NB4 (cell line): ENCODE measurements around the gene EPAS1.

Experiments used
- DNase-seq: peaks from one replicate; pipeline ENCODE4 v3.0.0; 2010; ENCODE audit warnings: low read depth
- H3K4me3 ChIP-seq: one replicate; pipeline ENCODE4 v1.5.1; 2011; ENCODE audit warnings: mild to moderate bottlenecking, low read depth, low read length, moderate library complexity
- CTCF ChIP-seq: IDR thresholded peaks from one replicate; pipeline ENCODE4 v1.5.1; 2012; ENCODE audit warnings: low read depth, low read length
- MAX ChIP-seq: IDR thresholded peaks from 2 replicates; pipeline ENCODE4 v1.6.1; 2011; ENCODE audit warnings: low read depth, low read length
- MYC ChIP-seq: IDR thresholded peaks from 2 replicates; pipeline ENCODE4 v1.6.1; 2011; ENCODE audit warnings: low read depth, low read length
- POLR2A ChIP-seq: IDR thresholded peaks from 2 replicates; pipeline ENCODE4 v1.6.1; 2011; ENCODE audit warnings: mild to moderate bottlenecking; ENCODE audit not compliant: insufficient read length; ENCODE audit errors: extremely low read depth

The EPAS1 gene

GRCh38 chr2:46367286-46367685 is 70.1 kb downstream of the EPAS1 start:
- no peak for DNase-seq
- TF ChIP-seq MAX, result no peak
- no peak for TF ChIP-seq POLR2A
- TF ChIP-seq MYC, result no peak
- no peak for TF ChIP-seq CTCF
- no peak overlapping the region for H3K4me3 ChIP-seq

- peak; percentile 72 for DNase-seq
- no peak for TF ChIP-seq MYC
- no peak for TF ChIP-seq MAX
- no peak for TF ChIP-seq POLR2A
- TF ChIP-seq CTCF, result no peak
- H3K4me3 ChIP-seq, result no peak overlapping the region
Measured at GRCh38 chr2:46368401-46368800, 71.2 kb downstream of the EPAS1 start.

GRCh38 chr2:46369783-46370182 is 72.6 kb downstream of the EPAS1 start:
- DNase-seq, result peak; percentile 26
- H3K4me3 ChIP-seq, result no peak overlapping the region
- no peak for TF ChIP-seq MAX
- no peak for TF ChIP-seq POLR2A
- no peak for TF ChIP-seq MYC
- no peak for TF ChIP-seq CTCF

GRCh38 chr2:46371854-46372253 is 74.6 kb downstream of the EPAS1 start:
- no peak overlapping the region for H3K4me3 ChIP-seq
- DNase-seq, result no peak
- no peak for TF ChIP-seq MAX
- TF ChIP-seq MYC, result no peak
- no peak for TF ChIP-seq CTCF
- TF ChIP-seq POLR2A, result no peak

- TF ChIP-seq MYC (no peak), MAX (no peak), POLR2A (no peak), CTCF (no peak)
- H3K4me3 ChIP-seq, result no peak overlapping the region
- DNase-seq, result no peak
Measured at GRCh38 chr2:46372475-46372874, 75.3 kb downstream of the EPAS1 start.

- H3K4me3 ChIP-seq, result no peak overlapping the region
- DNase-seq, result no peak
- TF ChIP-seq MYC, result no peak
- TF ChIP-seq POLR2A, result no peak
- TF ChIP-seq CTCF, result no peak
- no peak for TF ChIP-seq MAX
Measured at GRCh38 chr2:46373238-46373637, 76.0 kb downstream of the EPAS1 start.
